Liver (tissue), 3 donors: ENCODE measurements around the gene ROR1.

Experiments used
- EGR1 ChIP-seq, 2 donors: IDR thresholded peaks; 2 replicates each; pipeline ENCODE4 v1.6.1; 2016 to 2018; ENCODE audit warnings: antibody characterized with exemption in 2 of 2, low read depth in 2 of 2
- RAD21 ChIP-seq, 2 donors: IDR thresholded peaks; 2 replicates each; pipeline ENCODE4 v1.6.1; 2016; ENCODE audit warnings: antibody characterized with exemption in 2 of 2, mild to moderate bottlenecking in 2 of 2
- RXRA ChIP-seq, 2 donors: IDR thresholded peaks; 2 replicates each; pipeline ENCODE4 v1.6.1; 2017 to 2018; ENCODE audit warnings: antibody characterized with exemption in 2 of 2, mild to moderate bottlenecking in 1 of 2
- TAF1 ChIP-seq: conservative IDR thresholded peaks from 2 replicates; pipeline ENCODE4 v1.6.1; 2016; ENCODE audit warnings: antibody characterized with exemption, mild to moderate bottlenecking
- TF ChIP-seq, protein P1 (sequence below): fragments of 150-350 bp; IDR thresholded peaks from 2 replicates; pipeline ENCODE4 v1.5.1; 2017; ENCODE audit warnings: improper control_type of control experiment, low read depth, low read length; ENCODE audit not compliant: missing input control
- donor health status: healthy.
- donor health status: healthy.

DNA sequence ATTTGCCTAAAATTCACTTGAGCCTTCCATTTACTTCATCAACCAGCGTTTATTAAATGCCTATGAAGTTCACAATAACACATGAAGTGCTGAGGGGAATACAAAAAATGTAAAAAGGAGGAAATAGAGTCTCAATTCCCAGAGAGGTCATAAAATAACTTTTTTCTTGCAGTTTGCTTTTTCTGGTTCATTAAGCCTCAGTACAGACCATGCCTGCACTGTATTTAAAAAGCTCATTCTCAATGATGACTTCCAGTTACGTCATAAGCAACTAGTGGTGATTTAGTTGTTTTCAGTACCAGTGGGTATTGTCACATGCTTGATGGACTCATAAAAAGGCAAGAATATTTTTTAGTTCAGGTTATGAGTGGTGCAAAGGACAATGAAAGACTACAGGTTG, 269.5 kb downstream of the ROR1 start:
- TF ChIP-seq, protein P1, sequence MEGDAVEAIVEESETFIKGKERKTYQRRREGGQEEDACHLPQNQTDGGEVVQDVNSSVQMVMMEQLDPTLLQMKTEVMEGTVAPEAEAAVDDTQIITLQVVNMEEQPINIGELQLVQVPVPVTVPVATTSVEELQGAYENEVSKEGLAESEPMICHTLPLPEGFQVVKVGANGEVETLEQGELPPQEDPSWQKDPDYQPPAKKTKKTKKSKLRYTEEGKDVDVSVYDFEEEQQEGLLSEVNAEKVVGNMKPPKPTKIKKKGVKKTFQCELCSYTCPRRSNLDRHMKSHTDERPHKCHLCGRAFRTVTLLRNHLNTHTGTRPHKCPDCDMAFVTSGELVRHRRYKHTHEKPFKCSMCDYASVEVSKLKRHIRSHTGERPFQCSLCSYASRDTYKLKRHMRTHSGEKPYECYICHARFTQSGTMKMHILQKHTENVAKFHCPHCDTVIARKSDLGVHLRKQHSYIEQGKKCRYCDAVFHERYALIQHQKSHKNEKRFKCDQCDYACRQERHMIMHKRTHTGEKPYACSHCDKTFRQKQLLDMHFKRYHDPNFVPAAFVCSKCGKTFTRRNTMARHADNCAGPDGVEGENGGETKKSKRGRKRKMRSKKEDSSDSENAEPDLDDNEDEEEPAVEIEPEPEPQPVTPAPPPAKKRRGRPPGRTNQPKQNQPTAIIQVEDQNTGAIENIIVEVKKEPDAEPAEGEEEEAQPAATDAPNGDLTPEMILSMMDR, result no peak
- TF ChIP-seq TAF1, result no peak
- TF ChIP-seq RXRA (IDR thresholded peaks at IDR 0.05), result no peak
- TF ChIP-seq RAD21 (IDR thresholded peaks at IDR 0.05), result no peak
- TF ChIP-seq EGR1 (IDR thresholded peaks at IDR 0.05; ENCODE audit: low read depth in 2 of 2), result no peak
